ENCODE data around the gene RPH3AL.

Gene RPH3AL

DNA sequence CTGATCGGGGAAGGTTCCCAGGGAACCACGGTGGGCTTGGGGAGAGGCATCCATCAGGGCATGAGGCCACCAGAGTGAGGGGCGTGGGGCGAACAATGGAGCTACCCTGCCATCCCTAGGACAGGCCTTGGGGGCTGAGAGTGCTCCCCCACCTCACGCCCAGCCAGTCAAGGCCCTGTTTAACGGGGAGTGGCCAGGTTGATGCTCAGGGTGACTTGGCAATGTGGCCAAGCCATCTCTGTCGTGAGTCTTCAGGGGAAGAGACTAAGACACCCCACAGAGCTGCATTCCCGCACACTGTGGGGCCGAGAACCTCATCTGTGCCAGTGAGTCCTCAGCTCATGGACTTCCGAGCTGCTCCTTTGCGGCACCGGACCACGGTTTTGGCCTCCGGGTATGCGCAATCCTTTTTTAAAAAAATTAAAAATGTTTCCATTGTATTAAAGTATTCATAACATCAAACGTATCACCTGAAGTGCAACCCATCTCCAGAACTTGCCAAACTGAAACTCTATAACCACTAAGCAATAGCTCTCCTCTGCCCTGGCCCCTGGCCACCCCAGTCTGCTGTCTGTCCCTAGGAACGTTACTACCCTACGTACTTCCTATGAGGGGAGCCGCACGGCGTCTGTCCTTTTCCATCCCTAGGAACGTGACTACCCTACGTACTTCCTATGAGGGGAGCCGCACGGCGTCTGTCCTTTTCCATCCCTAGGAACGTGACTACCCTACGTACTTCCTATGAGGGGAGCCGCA, 99.3 kb downstream of the RPH3AL start:
- CTCF ChIA-PET = no interaction called here
- TF ChIP-seq, protein P1, sequence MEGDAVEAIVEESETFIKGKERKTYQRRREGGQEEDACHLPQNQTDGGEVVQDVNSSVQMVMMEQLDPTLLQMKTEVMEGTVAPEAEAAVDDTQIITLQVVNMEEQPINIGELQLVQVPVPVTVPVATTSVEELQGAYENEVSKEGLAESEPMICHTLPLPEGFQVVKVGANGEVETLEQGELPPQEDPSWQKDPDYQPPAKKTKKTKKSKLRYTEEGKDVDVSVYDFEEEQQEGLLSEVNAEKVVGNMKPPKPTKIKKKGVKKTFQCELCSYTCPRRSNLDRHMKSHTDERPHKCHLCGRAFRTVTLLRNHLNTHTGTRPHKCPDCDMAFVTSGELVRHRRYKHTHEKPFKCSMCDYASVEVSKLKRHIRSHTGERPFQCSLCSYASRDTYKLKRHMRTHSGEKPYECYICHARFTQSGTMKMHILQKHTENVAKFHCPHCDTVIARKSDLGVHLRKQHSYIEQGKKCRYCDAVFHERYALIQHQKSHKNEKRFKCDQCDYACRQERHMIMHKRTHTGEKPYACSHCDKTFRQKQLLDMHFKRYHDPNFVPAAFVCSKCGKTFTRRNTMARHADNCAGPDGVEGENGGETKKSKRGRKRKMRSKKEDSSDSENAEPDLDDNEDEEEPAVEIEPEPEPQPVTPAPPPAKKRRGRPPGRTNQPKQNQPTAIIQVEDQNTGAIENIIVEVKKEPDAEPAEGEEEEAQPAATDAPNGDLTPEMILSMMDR (conservative IDR thresholded peaks at IDR 0.05; ENCODE audit: low read depth) = no peak
- POLR2A ChIA-PET (ENCODE audit: low non-redundant PET) = no interaction called here
- no peak overlapping the region for H3K27ac ChIP-seq
- no peak for DNase-seq (ENCODE audit: low spot score)

DNA sequence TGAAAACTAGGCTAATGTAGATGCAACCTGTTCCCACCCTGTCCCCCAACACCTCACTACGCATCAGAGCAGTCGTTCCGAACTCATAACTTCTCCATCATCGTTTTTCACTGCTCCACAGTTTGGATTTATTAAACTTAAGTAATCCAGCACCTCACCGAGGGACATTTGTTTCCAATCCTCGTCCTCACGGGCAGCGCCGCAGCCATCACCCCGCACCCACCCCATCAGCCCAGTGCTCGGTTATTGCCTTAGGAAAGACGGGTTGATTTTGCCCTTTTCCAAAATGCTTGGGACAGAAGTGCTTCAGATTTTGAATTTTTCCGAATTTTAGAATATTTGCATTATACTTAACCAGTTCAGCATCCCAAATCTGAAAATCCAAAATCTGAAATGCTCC, 100.2 kb downstream of the RPH3AL start:
- POLR2A ChIA-PET (ENCODE audit: low non-redundant PET) = no interaction called here
- CTCF ChIA-PET = no interaction called here
- DNase-seq (ENCODE audit: low spot score) = no peak
- no peak overlapping the region for H3K27ac ChIP-seq
- TF ChIP-seq, protein P1 (conservative IDR thresholded peaks at IDR 0.05; ENCODE audit: low read depth) = no peak

DNA sequence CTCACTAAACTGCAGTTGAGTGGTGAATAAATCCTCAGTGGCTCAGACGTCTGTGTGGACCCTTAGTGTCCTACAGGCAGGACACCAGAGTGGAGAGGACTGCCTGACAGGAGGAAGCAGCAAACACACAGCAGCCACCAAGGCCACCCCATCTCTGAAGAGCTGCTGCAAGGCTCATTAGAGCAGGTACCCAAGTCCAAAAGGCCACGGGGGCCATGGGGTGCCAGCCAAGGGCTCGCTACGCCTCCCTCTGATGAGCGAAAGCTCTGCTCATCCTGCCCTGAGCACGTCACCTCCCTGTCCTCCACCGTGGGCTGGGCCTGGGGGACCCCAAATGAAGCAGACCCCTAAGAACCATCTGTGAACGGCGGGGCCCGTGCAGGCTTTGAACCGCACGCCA, 101.1 kb downstream of the RPH3AL start:
- TF ChIP-seq, protein P1 (conservative IDR thresholded peaks at IDR 0.05; ENCODE audit: low read depth) = no peak
- no peak for DNase-seq (ENCODE audit: low spot score)
- H3K27ac ChIP-seq = no peak overlapping the region
- CTCF ChIA-PET = no interaction called here
- POLR2A ChIA-PET (ENCODE audit: low non-redundant PET) = no interaction called here

DNA sequence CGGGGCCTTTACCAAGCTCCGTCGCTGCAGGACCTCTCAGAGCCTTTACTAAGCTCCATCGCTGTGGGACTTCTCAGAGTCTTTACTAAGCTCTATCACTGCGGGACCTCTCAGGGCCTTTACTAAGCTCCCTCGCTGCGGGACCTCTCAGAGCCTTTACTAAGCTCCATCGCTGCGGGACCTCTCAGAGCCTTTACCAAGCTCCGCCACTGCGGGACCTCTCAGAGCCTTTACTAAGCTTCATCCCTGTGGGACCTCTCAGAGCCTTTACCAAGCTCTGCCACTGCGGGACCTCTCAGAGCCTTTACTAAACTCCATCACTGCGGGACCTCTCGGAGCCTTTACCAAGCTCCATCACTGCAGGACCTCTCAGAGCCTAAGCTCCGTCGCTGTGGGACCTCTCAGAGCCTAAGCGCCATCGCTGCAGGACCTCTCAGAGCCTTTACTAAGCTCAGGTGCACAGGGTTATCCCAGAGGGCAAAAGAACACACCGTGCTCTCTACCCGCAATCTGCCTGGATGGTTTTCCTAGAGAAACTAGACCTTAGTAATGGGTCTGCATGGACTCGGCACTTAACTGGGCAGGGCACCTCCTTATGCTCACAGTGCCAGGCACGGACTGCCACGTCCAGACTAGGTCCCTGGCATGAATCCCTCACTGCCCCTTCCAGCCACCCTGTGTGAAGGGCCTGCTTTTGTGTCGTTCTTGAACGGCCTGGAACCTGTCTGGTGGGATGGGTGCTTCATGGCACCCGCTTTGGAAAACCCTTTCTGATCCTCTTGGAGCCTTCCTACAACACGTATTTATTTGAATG, 101.9 kb downstream of the RPH3AL start:
- TF ChIP-seq, protein P1 (conservative IDR thresholded peaks at IDR 0.05; ENCODE audit: low read depth) = no peak
- POLR2A ChIA-PET (ENCODE audit: low non-redundant PET) = interaction anchor here (0.6 kb wide), 1 partner anchor 806 kb away, joined by 3 read pairs; no protein-coding TSS in a partner anchor
- CTCF ChIA-PET = no interaction called here

DNA sequence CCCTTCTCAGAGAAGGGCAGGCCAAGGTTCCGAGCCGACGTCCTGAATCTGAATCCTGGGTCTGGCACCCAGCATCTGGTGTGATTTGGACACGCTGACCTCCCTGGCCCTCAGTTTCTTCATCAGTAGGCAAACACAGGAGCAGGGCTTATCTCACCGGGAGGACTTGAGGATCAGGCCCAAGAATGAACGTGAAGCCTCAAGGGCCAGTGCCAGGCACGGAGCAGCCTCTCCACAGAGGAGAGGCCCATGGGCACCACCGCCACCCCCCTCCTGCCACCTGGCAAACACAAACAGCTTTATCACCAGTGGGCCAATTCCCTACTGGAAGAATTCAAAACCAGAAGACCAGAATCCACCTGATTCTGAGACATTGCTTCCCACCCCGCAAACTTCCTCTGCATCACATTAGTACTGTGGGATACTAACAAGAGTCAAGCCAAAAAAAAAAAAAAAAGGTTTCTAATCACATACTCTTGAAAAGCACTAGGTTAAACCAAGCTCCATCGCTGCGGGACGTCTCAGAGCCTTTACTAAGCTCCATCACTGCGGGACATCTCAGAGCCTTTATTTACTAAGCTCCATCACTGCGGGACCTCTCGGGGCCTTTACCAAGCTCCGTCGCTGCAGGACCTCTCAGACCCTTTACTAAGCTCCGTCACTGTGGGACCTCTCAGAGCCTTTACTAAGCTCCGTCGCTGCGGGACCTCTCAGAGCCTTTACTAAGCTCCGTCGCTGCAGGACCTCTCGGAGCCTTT, 103.2 kb downstream of the RPH3AL start:
- no peak overlapping the region for H3K27ac ChIP-seq
- ChIA-PET CTCF (no interaction called here), POLR2A (ENCODE audit: low non-redundant PET) (no interaction called here)
- DNase-seq (ENCODE audit: low spot score) = no peak
- TF ChIP-seq, protein P1 (conservative IDR thresholded peaks at IDR 0.05; ENCODE audit: low read depth) = no peak

More for the DNA sequence above, 101.9 kb downstream of the RPH3AL start:
- DNase-seq (ENCODE audit: low spot score) = no peak
- H3K27ac ChIP-seq = no peak overlapping the region
